Measurements from ENCODE around the gene PPARGC1A. TPM values are rescaled to one million over a fixed set of nuclear protein-coding genes. Genes with fewer than 3 reads are reported as not detected.

PPARGC1A gene, protein sequence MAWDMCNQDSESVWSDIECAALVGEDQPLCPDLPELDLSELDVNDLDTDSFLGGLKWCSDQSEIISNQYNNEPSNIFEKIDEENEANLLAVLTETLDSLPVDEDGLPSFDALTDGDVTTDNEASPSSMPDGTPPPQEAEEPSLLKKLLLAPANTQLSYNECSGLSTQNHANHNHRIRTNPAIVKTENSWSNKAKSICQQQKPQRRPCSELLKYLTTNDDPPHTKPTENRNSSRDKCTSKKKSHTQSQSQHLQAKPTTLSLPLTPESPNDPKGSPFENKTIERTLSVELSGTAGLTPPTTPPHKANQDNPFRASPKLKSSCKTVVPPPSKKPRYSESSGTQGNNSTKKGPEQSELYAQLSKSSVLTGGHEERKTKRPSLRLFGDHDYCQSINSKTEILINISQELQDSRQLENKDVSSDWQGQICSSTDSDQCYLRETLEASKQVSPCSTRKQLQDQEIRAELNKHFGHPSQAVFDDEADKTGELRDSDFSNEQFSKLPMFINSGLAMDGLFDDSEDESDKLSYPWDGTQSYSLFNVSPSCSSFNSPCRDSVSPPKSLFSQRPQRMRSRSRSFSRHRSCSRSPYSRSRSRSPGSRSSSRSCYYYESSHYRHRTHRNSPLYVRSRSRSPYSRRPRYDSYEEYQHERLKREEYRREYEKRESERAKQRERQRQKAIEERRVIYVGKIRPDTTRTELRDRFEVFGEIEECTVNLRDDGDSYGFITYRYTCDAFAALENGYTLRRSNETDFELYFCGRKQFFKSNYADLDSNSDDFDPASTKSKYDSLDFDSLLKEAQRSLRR
- 0.54 and 3.3 TPM in 2 replicates for total RNA-seq (2014; rRNA removed; shearing (Covaris generic))
- polyA plus RNA-seq (2016; fragmentation: Nextera tagmentation; extraction: Ambion mirVana) = 0.12 and 0.76 TPM in 2 replicates
- long read RNA-seq = 0 reads

DNA sequence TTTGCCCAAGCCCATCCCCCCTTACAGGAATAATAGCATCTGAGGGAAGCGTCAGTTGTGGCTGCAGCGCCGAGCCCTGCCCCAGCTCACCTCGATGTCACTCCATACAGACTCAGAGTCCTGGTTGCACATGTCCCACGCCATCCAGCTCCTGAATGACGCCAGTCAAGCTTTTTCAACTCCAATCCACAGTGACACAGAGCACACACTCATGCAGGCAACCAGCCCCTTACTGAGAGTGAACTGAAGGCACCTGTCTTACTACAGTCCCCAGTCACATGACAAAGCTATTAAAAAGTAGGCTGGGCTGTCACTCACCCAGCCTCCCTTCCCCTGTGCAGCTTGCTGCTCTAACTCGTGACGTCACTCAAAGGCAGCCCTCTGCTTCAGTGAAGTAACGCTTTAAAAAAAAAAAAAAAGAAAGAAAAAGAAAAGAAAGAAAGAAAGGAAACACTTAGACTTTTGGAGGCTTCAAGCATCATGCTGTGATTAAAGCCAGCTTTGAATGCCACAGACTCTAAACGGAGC, at the start of gene PPARGC1A:
Gene PPARGC1A, minus strand, starts transcription at position 234 of the 528 bp plus-strand sequence. Its CDS starts 90 bp downstream, at position 144.
- peaks cover 4% of the 10 kb centered on the region for H3K27me3 Mint-ChIP-seq (ENCODE audit: insufficient read depth, low read depth, poor library complexity)
- H3K4me3 ChIP-seq = peak within 1 kb of the TSS; percentile 10; the same call in 1 of the 2 replicates
- no peaks in the 10 kb centered on the region for H4K20me1 ChIP-seq (replicated peaks; ENCODE audit: insufficient read depth)
- H3K9me3 Mint-ChIP-seq = no peaks in the 10 kb centered on the region
- peak; percentile 27 for DNase-seq (ENCODE audit: low spot score)
- H3K4me1 ChIP-seq (ENCODE audit: insufficient read depth) = peaks cover 53% of the 10 kb centered on the region
- peak within 1 kb of the TSS; percentile 82; the same call in 1 of the 2 replicates for H2AFZ ChIP-seq
- peak within 1 kb of the TSS; percentile 67 for H3K4me2 ChIP-seq
- no peaks in the 10 kb centered on the region for H3K36me3 ChIP-seq (ENCODE audit: insufficient read depth)
- no peak within 1 kb of the TSS for H3K27ac ChIP-seq (ENCODE audit: low read depth)
- H3K79me2 ChIP-seq (replicated peaks; ENCODE audit: insufficient read depth) = no peaks in the 10 kb centered on the region
- no peaks in the 10 kb centered on the region for H3K27me3 ChIP-seq (ENCODE audit: insufficient read depth)
- peak within 1 kb of the TSS; percentile 58 for H3K4me3 Mint-ChIP-seq
- no peaks in the 10 kb centered on the region for H3K9me2 ChIP-seq (ENCODE audit: insufficient read depth)
- peak; percentile 70 for ATAC-seq
- no peaks in the 10 kb centered on the region for H3K36me3 Mint-ChIP-seq (ENCODE audit: low read depth)
- H3K27ac Mint-ChIP-seq = no peak within 1 kb of the TSS
- H3K4me1 Mint-ChIP-seq = peaks cover 61% of the 10 kb centered on the region
- TF ChIP-seq ZNF114 (CRISPR knock-in tag; IDR thresholded peaks at IDR 0.05) (no peak), NANOG (IDR thresholded peaks at IDR 0.05; ENCODE audit: borderline replicate concordance) (no peak), CREB1 (CRISPR knock-in tag; IDR thresholded peaks at IDR 0.05; ENCODE audit: low read depth) (peak; percentile 93)
- TF ChIP-seq, protein P1, sequence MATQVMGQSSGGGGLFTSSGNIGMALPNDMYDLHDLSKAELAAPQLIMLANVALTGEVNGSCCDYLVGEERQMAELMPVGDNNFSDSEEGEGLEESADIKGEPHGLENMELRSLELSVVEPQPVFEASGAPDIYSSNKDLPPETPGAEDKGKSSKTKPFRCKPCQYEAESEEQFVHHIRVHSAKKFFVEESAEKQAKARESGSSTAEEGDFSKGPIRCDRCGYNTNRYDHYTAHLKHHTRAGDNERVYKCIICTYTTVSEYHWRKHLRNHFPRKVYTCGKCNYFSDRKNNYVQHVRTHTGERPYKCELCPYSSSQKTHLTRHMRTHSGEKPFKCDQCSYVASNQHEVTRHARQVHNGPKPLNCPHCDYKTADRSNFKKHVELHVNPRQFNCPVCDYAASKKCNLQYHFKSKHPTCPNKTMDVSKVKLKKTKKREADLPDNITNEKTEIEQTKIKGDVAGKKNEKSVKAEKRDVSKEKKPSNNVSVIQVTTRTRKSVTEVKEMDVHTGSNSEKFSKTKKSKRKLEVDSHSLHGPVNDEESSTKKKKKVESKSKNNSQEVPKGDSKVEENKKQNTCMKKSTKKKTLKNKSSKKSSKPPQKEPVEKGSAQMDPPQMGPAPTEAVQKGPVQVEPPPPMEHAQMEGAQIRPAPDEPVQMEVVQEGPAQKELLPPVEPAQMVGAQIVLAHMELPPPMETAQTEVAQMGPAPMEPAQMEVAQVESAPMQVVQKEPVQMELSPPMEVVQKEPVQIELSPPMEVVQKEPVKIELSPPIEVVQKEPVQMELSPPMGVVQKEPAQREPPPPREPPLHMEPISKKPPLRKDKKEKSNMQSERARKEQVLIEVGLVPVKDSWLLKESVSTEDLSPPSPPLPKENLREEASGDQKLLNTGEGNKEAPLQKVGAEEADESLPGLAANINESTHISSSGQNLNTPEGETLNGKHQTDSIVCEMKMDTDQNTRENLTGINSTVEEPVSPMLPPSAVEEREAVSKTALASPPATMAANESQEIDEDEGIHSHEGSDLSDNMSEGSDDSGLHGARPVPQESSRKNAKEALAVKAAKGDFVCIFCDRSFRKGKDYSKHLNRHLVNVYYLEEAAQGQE (IDR thresholded peaks at IDR 0.05; ENCODE audit: unreplicated experiment) = no peak
- TF ChIP-seq, protein P2, sequence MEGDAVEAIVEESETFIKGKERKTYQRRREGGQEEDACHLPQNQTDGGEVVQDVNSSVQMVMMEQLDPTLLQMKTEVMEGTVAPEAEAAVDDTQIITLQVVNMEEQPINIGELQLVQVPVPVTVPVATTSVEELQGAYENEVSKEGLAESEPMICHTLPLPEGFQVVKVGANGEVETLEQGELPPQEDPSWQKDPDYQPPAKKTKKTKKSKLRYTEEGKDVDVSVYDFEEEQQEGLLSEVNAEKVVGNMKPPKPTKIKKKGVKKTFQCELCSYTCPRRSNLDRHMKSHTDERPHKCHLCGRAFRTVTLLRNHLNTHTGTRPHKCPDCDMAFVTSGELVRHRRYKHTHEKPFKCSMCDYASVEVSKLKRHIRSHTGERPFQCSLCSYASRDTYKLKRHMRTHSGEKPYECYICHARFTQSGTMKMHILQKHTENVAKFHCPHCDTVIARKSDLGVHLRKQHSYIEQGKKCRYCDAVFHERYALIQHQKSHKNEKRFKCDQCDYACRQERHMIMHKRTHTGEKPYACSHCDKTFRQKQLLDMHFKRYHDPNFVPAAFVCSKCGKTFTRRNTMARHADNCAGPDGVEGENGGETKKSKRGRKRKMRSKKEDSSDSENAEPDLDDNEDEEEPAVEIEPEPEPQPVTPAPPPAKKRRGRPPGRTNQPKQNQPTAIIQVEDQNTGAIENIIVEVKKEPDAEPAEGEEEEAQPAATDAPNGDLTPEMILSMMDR (conservative IDR thresholded peaks at IDR 0.05; ENCODE audit: low read depth in 2 of 2) = no peak
- H3F3A ChIP-seq (replicated peaks; ENCODE audit: low read depth) = no peaks in the 10 kb centered on the region

DNA sequence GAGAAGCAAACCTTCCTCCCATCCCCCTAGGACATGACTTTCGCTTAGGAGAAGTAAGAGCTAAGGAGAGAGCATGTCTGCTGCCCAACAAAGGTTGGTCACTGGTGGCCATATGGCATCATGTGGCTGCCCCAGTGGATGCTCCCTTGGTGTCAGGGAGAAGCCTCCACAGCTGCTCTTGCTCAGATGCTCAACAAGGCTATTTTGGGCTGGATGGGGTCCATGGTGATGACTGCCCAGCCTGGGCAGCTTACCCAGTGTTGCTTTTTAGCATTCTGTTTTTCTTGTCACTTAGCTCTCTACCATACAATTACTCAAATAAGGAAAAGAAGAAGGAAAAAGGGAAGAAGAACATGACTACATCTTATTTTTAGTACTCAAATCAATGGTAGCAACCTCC, 48.9 kb upstream of the PPARGC1A start:
- ATAC-seq (no peak), DNase-seq (ENCODE audit: low spot score) (no peak)
- Histone ChIP-seq H4K20me1 (replicated peaks; ENCODE audit: insufficient read depth) (no peaks in the 10 kb centered on the region), H3K9me2 (ENCODE audit: insufficient read depth) (peaks cover 11% of the 10 kb centered on the region), H3K36me3 (ENCODE audit: insufficient read depth) (no peaks in the 10 kb centered on the region), H3K79me2 (replicated peaks; ENCODE audit: insufficient read depth) (no peaks in the 10 kb centered on the region), H3K4me1 (ENCODE audit: insufficient read depth) (peaks cover 5% of the 10 kb centered on the region), H3K4me2 (no peak overlapping the region), H3K4me3 (no peak overlapping the region), H2AFZ (no peak overlapping the region), H3K27ac (ENCODE audit: low read depth) (no peak overlapping the region), H3F3A (replicated peaks; ENCODE audit: low read depth) (no peaks in the 10 kb centered on the region), H3K27me3 (ENCODE audit: insufficient read depth) (no peaks in the 10 kb centered on the region)
- Mint-ChIP-seq H3K27ac (no peak overlapping the region), H3K4me3 (no peak overlapping the region), H3K27me3 (ENCODE audit: insufficient read depth, low read depth, poor library complexity) (no peaks in the 10 kb centered on the region), H3K4me1 (peaks cover 17% of the 10 kb centered on the region), H3K36me3 (ENCODE audit: low read depth) (0 out of 3 replicates have a peak, but pooled peaks cover 3% of the 10 kb centered on the region), H3K9me3 (peaks cover 3% of the 10 kb centered on the region; the same call in 1 of the 3 replicates)
- TF ChIP-seq, protein P3, sequence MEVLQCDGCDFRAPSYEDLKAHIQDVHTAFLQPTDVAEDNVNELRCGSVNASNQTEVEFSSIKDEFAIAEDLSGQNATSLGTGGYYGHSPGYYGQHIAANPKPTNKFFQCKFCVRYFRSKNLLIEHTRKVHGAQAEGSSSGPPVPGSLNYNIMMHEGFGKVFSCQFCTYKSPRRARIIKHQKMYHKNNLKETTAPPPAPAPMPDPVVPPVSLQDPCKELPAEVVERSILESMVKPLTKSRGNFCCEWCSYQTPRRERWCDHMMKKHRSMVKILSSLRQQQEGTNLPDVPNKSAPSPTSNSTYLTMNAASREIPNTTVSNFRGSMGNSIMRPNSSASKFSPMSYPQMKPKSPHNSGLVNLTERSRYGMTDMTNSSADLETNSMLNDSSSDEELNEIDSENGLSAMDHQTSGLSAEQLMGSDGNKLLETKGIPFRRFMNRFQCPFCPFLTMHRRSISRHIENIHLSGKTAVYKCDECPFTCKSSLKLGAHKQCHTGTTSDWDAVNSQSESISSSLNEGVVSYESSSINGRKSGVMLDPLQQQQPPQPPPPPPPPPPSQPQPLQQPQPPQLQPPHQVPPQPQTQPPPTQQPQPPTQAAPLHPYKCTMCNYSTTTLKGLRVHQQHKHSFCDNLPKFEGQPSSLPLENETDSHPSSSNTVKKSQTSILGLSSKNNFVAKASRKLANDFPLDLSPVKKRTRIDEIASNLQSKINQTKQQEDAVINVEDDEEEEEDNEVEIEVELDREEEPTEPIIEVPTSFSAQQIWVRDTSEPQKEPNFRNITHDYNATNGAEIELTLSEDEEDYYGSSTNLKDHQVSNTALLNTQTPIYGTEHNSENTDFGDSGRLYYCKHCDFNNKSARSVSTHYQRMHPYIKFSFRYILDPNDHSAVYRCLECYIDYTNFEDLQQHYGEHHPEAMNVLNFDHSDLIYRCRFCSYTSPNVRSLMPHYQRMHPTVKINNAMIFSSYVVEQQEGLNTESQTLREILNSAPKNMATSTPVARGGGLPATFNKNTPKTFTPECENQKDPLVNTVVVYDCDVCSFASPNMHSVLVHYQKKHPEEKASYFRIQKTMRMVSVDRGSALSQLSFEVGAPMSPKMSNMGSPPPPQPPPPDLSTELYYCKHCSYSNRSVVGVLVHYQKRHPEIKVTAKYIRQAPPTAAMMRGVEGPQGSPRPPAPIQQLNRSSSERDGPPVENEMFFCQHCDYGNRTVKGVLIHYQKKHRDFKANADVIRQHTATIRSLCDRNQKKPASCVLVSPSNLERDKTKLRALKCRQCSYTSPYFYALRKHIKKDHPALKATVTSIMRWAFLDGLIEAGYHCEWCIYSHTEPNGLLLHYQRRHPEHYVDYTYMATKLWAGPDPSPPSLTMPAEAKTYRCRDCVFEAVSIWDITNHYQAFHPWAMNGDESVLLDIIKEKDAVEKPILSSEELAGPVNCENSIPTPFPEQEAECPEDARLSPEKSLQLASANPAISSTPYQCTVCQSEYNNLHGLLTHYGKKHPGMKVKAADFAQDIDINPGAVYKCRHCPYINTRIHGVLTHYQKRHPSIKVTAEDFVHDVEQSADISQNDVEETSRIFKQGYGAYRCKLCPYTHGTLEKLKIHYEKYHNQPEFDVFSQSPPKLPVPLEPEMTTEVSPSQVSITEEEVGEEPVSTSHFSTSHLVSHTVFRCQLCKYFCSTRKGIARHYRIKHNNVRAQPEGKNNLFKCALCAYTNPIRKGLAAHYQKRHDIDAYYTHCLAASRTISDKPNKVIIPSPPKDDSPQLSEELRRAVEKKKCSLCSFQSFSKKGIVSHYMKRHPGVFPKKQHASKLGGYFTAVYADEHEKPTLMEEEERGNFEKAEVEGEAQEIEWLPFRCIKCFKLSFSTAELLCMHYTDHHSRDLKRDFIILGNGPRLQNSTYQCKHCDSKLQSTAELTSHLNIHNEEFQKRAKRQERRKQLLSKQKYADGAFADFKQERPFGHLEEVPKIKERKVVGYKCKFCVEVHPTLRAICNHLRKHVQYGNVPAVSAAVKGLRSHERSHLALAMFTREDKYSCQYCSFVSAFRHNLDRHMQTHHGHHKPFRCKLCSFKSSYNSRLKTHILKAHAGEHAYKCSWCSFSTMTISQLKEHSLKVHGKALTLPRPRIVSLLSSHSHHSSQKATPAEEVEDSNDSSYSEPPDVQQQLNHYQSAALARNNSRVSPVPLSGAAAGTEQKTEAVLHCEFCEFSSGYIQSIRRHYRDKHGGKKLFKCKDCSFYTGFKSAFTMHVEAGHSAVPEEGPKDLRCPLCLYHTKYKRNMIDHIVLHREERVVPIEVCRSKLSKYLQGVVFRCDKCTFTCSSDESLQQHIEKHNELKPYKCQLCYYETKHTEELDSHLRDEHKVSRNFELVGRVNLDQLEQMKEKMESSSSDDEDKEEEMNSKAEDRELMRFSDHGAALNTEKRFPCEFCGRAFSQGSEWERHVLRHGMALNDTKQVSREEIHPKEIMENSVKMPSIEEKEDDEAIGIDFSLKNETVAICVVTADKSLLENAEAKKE (CRISPR knock-in tag; IDR thresholded peaks at IDR 0.05) = no peak
